Liver (tissue), 9 donors: ENCODE data around the gene RNF187. TPM values are rescaled to one million over a fixed set of nuclear protein-coding genes. Genes with fewer than 3 reads are reported as not detected.

Experiments
- DNase-seq: peaks from one replicate; pipeline ENCODE4 v3.0.0-alpha.2; 2017; ENCODE audit warnings: low spot score
- H3K27ac ChIP-seq, 2 donors: one replicate each; pipeline ENCODE4 v1.7.0; 2013; ENCODE audit warnings: inconsistent platforms in 2 of 2, low read length in 2 of 2, control low read depth in 1 of 2, low read depth in 1 of 2, mild to moderate bottlenecking in 1 of 2
- H3K27me3 ChIP-seq, 4 donors: one replicate each; pipeline versions ENCODE4 v1.6.1 to v1.7.0; 2013; ENCODE audit warnings: low read length in 3 of 4, inconsistent platforms in 1 of 4, mild to moderate bottlenecking in 1 of 4, moderate library complexity in 1 of 4; ENCODE audit not compliant: control insufficient read depth in 4 of 4, insufficient read depth in 4 of 4
- H3K36me3 ChIP-seq, 4 donors: one replicate each; pipeline versions ENCODE4 v1.6.1 to v1.7.0; 2013; ENCODE audit warnings: low read length in 3 of 4, mild to moderate bottlenecking in 3 of 4, low read depth in 1 of 4, moderate library complexity in 1 of 4; ENCODE audit not compliant: control insufficient read depth in 4 of 4, insufficient read depth in 3 of 4
- H3K4me1 ChIP-seq, 4 donors: one replicate each; pipeline versions ENCODE4 v1.6.1 to v1.7.0; 2013; ENCODE audit warnings: low read length in 3 of 4, mild to moderate bottlenecking in 3 of 4, moderate library complexity in 1 of 4; ENCODE audit not compliant: control insufficient read depth in 4 of 4, insufficient read depth in 4 of 4
- H3K4me3 ChIP-seq, 3 donors: one replicate each; pipeline versions ENCODE4 v1.6.1 to v1.7.0; 2013; ENCODE audit warnings: low read length in 3 of 3, control low read depth in 1 of 3, low read depth in 1 of 3, mild to moderate bottlenecking in 1 of 3
- H3K9ac ChIP-seq, 2 donors: one replicate each; pipeline ENCODE4 v1.7.0; 2013; ENCODE audit warnings: low read length in 2 of 2, mild to moderate bottlenecking in 2 of 2, moderate library complexity in 2 of 2, control low read depth in 1 of 2, low read depth in 1 of 2
- H3K9me3 ChIP-seq, 4 donors: one replicate each; pipeline versions ENCODE4 v1.6.1 to v1.7.0; 2013; ENCODE audit warnings: low read length in 3 of 4; ENCODE audit not compliant: control insufficient read depth in 4 of 4
- ATF3 ChIP-seq: IDR thresholded peaks from 2 replicates; pipeline ENCODE4 v1.6.1; 2016; ENCODE audit warnings: antibody characterized with exemption
- CTCF ChIP-seq: fragments of 150-350 bp; IDR thresholded peaks from 2 replicates; pipeline ENCODE4 v1.5.1; 2017; ENCODE audit warnings: improper control_type of control experiment, low read depth, low read length; ENCODE audit not compliant: missing input control
- EGR1 ChIP-seq, 2 donors: IDR thresholded peaks; 2 replicates each; pipeline ENCODE4 v1.6.1; 2016 to 2018; ENCODE audit warnings: antibody characterized with exemption in 2 of 2, low read depth in 2 of 2
- FOXA1 ChIP-seq: IDR thresholded peaks from 2 replicates; pipeline ENCODE4 v1.6.1; 2016; ENCODE audit warnings: antibody characterized with exemption
- FOXA2 ChIP-seq: IDR thresholded peaks from 2 replicates; pipeline ENCODE4 v1.6.1; 2016; ENCODE audit warnings: antibody characterized with exemption
- GABPA ChIP-seq, 2 donors: IDR thresholded peaks in 1 of 2; conservative IDR thresholded peaks in 1 of 2; 2 replicates each; pipeline ENCODE4 v1.6.1; 2016; ENCODE audit warnings: antibody characterized with exemption in 2 of 2, mild to moderate bottlenecking in 1 of 2, moderate library complexity in 1 of 2
- HNF4A ChIP-seq, 2 donors: conservative IDR thresholded peaks; 2 replicates each; pipeline ENCODE4 v1.6.1; 2016; ENCODE audit warnings: antibody characterized with exemption in 2 of 2, mild to moderate bottlenecking in 2 of 2
- HNF4G ChIP-seq: IDR thresholded peaks from 2 replicates; pipeline ENCODE4 v1.6.1; 2016; ENCODE audit warnings: antibody characterized with exemption
- JUND ChIP-seq, 2 donors: IDR thresholded peaks; 2 replicates each; pipeline ENCODE4 v1.6.1; 2016; ENCODE audit warnings: antibody characterized with exemption in 2 of 2
- MAX ChIP-seq: IDR thresholded peaks from 2 replicates; pipeline ENCODE4 v1.6.1; 2016; ENCODE audit warnings: antibody characterized with exemption
- NR2F2 ChIP-seq: IDR thresholded peaks from 2 replicates; pipeline ENCODE4 v1.6.1; 2016; ENCODE audit warnings: antibody characterized with exemption
- RAD21 ChIP-seq, 2 donors: IDR thresholded peaks; 2 replicates each; pipeline ENCODE4 v1.6.1; 2016; ENCODE audit warnings: antibody characterized with exemption in 2 of 2, mild to moderate bottlenecking in 2 of 2
- REST ChIP-seq: IDR thresholded peaks from 2 replicates; pipeline ENCODE4 v1.6.1; 2016; ENCODE audit warnings: antibody characterized with exemption, mild to moderate bottlenecking
- RXRA ChIP-seq, 2 donors: IDR thresholded peaks; 2 replicates each; pipeline ENCODE4 v1.6.1; 2017 to 2018; ENCODE audit warnings: antibody characterized with exemption in 2 of 2, mild to moderate bottlenecking in 1 of 2
- SP1 ChIP-seq: IDR thresholded peaks from 2 replicates; pipeline ENCODE4 v1.6.1; 2018; ENCODE audit warnings: antibody characterized with exemption, mild to moderate bottlenecking
- TAF1 ChIP-seq: conservative IDR thresholded peaks from 2 replicates; pipeline ENCODE4 v1.6.1; 2016; ENCODE audit warnings: antibody characterized with exemption, mild to moderate bottlenecking
- YY1 ChIP-seq: IDR thresholded peaks from 2 replicates; pipeline ENCODE4 v1.6.1; 2016; ENCODE audit warnings: antibody characterized with exemption, mild to moderate bottlenecking
- ZBTB33 ChIP-seq: IDR thresholded peaks from 2 replicates; pipeline ENCODE4 v1.6.1; 2016; ENCODE audit warnings: antibody characterized with exemption
- WGBS: extraction: QIAGEN DNeasy Blood & Tissue Kit; methylation state at CpG from one replicate; pipeline ENCODE4 v1.1.7; 2013; 5-methylcytosine and 5-hydroxymethylcytosine counted together
- polyA plus RNA-seq, 2 donors: library from polyadenylated mRNA; stranded (reverse) in 1 of 2; unstranded in 1 of 2; fragments of 200-250 nt in 1 of 2; fragments of >200 nt in 1 of 2; fragmentation: Nextera tagmentation in 1 of 2; extraction: Ambion mirVana in 1 of 2; gene quantifications; one replicate each; pipeline versions ENCODE4 v1.2.1 to v1.2.3, GENCODE V29; 2013 to 2015
- total RNA-seq, 2 donors: library from RNA; depleted of rRNA; stranded (reverse); fragments of >200 nt; gene quantifications; one replicate each; pipeline ENCODE4 v1.2.3, GENCODE V29; 2014
- donor health status: healthy.
- donor health status: healthy.
- donor health status: healthy.
- donor health status: healthy.
- donor health status: healthy.

RNF187 gene
- total and polyA plus RNA-seq, 4 donors, result 18.7 to 32.0 (median 23.5) TPM

GRCh38 chr1:228437424-228437962 is 49.7 kb upstream of the RNF187 start (continued):
- no peak for TF ChIP-seq RAD21 (IDR thresholded peaks at IDR 0.05)
- TF ChIP-seq SP1, result no peak

- H3K4me1 ChIP-seq, result no peaks in the 10 kb centered on the region
- no peak overlapping the region for H3K27ac ChIP-seq
- 41% methylated on average over 1 of the region's 1 CpG for WGBS
- H3K36me3 ChIP-seq, result no peaks in the 10 kb centered on the region
- no peaks in the 10 kb centered on the region for H3K9me3 ChIP-seq
- DNase-seq, result no peak
- TF ChIP-seq CTCF (no peak), YY1 (no peak), NR2F2 (no peak), GABPA (IDR thresholded peaks at IDR 0.05 in 1 of 2, conservative IDR thresholded peaks at IDR 0.05 in 1 of 2) (no peak), FOXA2 (no peak), RXRA (IDR thresholded peaks at IDR 0.05) (no peak), HNF4A (conservative IDR thresholded peaks at IDR 0.05) (no peak)
- no peak overlapping the region for H3K9ac ChIP-seq
- no peak overlapping the region for H3K4me3 ChIP-seq
- H3K27me3 ChIP-seq, result peaks cover 0 to 7% (median 5%) of the 10 kb centered on the region in 4 donors
Measured at GRCh38 chr1:228438266-228438665, 48.9 kb upstream of the RNF187 start.

- no peak overlapping the region for H3K27ac ChIP-seq
- 88% methylated on average over 9 of the region's 9 CpGs for WGBS
- H3K9me3 ChIP-seq, result no peaks in the 10 kb centered on the region
- TF ChIP-seq HNF4G, result no peak
- no peak for TF ChIP-seq SP1
- TF ChIP-seq ATF3, result no peak
- no peak for TF ChIP-seq ZBTB33
- no peak for TF ChIP-seq MAX
- no peak for TF ChIP-seq TAF1
- TF ChIP-seq FOXA1, result no peak
- no peak for TF ChIP-seq GABPA (IDR thresholded peaks at IDR 0.05 in 1 of 2, conservative IDR thresholded peaks at IDR 0.05 in 1 of 2)
- TF ChIP-seq JUND (IDR thresholded peaks at IDR 0.05), result no peak
- no peak for TF ChIP-seq REST
- no peak for TF ChIP-seq HNF4A (conservative IDR thresholded peaks at IDR 0.05)
- no peak for TF ChIP-seq EGR1 (IDR thresholded peaks at IDR 0.05; ENCODE audit: low read depth in 2 of 2)
- no peak for TF ChIP-seq YY1
- no peak for TF ChIP-seq CTCF
- no peak for TF ChIP-seq FOXA2
- no peak for TF ChIP-seq NR2F2
- TF ChIP-seq RXRA (IDR thresholded peaks at IDR 0.05), result no peak
- TF ChIP-seq RAD21 (IDR thresholded peaks at IDR 0.05), result no peak
- no peak overlapping the region for H3K4me3 ChIP-seq
- H3K9ac ChIP-seq, result no peak overlapping the region
- DNase-seq, result no peak
- no peaks in the 10 kb centered on the region for H3K36me3 ChIP-seq
- peaks cover 0 to 13% (median 5%) of the 10 kb centered on the region in 4 donors for H3K27me3 ChIP-seq
- H3K4me1 ChIP-seq, result peaks cover 2 to 6% (median 5%) of the 10 kb centered on the region in 4 donors
Measured at GRCh38 chr1:228440761-228441500, 46.3 kb upstream of the RNF187 start.
